IPS-18c (cell line): ENCODE measurements around the gene GARIN5A.
"Not testable (repeated sequence)": the region's sequence is repeated elsewhere in the genome, so short reads cannot be mapped to it uniquely, and the experiment has no call there.

Experiments used
- H3K4me3 ChIP-seq: 2 replicates; pipeline ENCODE4 v1.7.0; 2013; ENCODE audit warnings: low read depth, mild to moderate bottlenecking, low read length, moderate library complexity; ENCODE audit not compliant: insufficient read depth
- H3K9me3 ChIP-seq: one replicate; pipeline ENCODE4 v1.6.1; 2013; ENCODE audit warnings: mild to moderate bottlenecking, low read length, moderate library complexity; ENCODE audit not compliant: control insufficient read depth, insufficient read depth

Gene GARIN5A

GRCh38 chr19:50459638-50460037, 17.0 kb downstream of the GARIN5A start:
- no peaks in the 10 kb centered on the region for H3K9me3 ChIP-seq
- no peak overlapping the region for H3K4me3 ChIP-seq

GRCh38 chr19:50459067-50459456, 17.6 kb downstream of the GARIN5A start:
- H3K9me3 ChIP-seq, result no peaks in the 10 kb centered on the region
- no peak overlapping the region for H3K4me3 ChIP-seq

- H3K4me3 ChIP-seq, result no peak overlapping the region
Observed at GRCh38 chr19:50458396-50459066, 18.1 kb downstream of the GARIN5A start.

DNA sequence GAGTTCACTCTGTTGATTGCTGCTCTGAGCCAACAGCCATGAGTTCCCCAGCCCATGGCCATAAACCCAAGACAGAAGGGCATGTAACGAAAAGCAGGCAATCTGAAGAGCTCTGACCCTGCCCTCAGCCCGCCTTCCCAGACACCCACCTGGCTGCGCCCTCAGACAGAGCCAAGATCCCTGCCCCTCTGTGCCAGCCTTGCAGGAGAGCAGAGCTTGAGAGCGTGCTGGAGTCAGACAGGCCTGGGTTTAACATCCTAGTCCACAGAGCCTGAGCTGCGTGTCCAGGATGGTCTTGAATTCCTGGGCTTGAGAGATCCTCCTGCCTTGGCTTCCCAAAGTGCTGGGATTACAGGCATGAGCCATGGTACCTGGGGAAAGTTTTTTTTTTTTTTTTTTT, 19.3 kb downstream of the GARIN5A start:
- Histone ChIP-seq H3K9me3 (no peaks in the 10 kb centered on the region), H3K4me3 (no peak overlapping the region)

More at GRCh38 chr19:50458396-50459066, 18.1 kb downstream of the GARIN5A start:
- H3K9me3 ChIP-seq, result no peaks in the 10 kb centered on the region

DNA sequence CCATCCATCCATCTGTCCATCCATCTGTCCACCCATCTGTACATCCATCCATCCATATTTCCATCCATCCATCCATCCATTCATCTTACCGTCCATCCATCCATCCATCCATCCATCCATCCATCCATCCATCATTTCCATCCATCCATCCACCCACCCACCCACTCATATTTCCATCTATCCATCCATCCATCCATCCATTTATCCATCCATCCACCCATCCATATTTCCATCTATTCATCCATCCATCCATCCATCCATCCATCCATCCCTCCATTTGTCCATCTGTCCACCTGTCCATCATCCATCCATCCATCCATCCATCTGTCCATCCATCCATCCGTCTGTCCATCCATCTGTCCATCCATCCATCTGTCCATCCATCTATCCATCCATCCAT, 20.7 kb downstream of the GARIN5A start:
- Histone ChIP-seq H3K4me3 (no peak overlapping the region), H3K9me3 (no peaks in the 10 kb centered on the region)

- Histone ChIP-seq H3K4me3 (no peak overlapping the region), H3K9me3 (no peaks in the 10 kb centered on the region)
Observed at GRCh38 chr19:50453243-50453642, 23.4 kb downstream of the GARIN5A start.

GRCh38 chr19:50451223-50451534, 25.5 kb downstream of the GARIN5A start:
- peaks cover 2% of the 10 kb centered on the region for H3K9me3 ChIP-seq
- H3K4me3 ChIP-seq, result no peak overlapping the region

- Histone ChIP-seq H3K9me3 (peaks cover 2% of the 10 kb centered on the region), H3K4me3 (no peak overlapping the region)
Observed at GRCh38 chr19:50450369-50451222, 26.1 kb downstream of the GARIN5A start.

- H3K9me3 ChIP-seq, result peaks cover 2% of the 10 kb centered on the region
- H3K4me3 ChIP-seq, result no peak overlapping the region
Observed at GRCh38 chr19:50449236-50449899, 27.3 kb downstream of the GARIN5A start.

- H3K9me3 ChIP-seq, result peaks cover 2% of the 10 kb centered on the region
Observed at GRCh38 chr19:50447750-50448149, 28.9 kb downstream of the GARIN5A start.

DNA sequence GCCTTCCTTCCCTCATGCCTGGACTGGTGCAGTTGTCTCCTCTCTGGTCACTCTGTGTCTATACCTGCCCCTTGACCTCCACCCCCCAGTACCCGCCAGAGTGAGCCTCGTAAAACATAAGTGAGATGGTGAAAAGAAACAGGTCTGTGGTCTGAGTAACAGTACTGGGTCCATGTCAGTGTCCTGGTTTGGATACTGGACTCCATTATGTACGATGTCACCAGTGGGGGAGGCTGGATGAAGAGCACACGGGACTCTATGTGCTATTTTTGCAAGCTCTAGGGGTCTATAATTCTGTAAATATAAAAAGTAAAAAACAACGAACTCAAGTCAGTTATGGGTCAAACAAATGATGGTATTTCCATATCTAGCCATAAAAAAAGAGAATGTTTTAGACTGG, 29.6 kb downstream of the GARIN5A start:
- Histone ChIP-seq H3K9me3 (peaks cover 2% of the 10 kb centered on the region), H3K4me3 (no peak overlapping the region)

More at GRCh38 chr19:50447750-50448149, 28.9 kb downstream of the GARIN5A start:
- H3K4me3 ChIP-seq, result no peak overlapping the region

GRCh38 chr19:50444059-50444458, 32.6 kb downstream of the GARIN5A start:
- Histone ChIP-seq H3K9me3 (peaks cover 2% of the 10 kb centered on the region), H3K4me3 (no peak overlapping the region)

GRCh38 chr19:50439130-50439529, 37.5 kb downstream of the GARIN5A start:
- not testable (repeated sequence) for H3K9me3 ChIP-seq, H3K4me3 ChIP-seq

DNA sequence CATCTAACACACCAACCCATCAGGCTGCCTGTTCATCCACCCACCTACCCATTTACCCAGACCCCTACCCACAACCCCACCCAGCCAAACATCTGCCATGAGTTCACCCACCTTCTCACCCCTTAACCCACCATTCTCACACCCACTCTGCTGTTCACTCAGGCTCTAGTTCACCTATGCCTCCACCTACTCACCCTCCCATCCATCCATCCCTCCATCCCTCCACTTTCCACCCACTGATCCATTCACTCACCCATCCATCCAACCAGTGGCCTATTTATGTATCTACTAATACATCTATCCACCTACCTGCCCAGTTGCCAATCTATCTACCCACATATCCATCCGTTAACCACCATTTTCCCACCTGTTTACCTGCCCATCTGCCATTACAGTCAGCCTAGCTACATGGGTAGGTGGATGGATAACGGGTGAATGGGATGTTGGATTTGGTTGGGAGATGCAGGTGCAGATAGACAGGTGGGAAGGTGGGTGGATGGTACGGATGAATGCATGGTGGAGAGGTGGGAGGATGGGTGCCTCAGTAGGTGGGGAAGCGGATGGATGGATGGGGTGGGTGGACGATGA, 38.7 kb downstream of the GARIN5A start:
- Histone ChIP-seq H3K4me3 (no peak overlapping the region), H3K9me3 (no peaks in the 10 kb centered on the region)

- H3K4me3 ChIP-seq, result no peak overlapping the region
- no peaks in the 10 kb centered on the region for H3K9me3 ChIP-seq
Observed at GRCh38 chr19:50435627-50436026, 41.0 kb downstream of the GARIN5A start.

DNA sequence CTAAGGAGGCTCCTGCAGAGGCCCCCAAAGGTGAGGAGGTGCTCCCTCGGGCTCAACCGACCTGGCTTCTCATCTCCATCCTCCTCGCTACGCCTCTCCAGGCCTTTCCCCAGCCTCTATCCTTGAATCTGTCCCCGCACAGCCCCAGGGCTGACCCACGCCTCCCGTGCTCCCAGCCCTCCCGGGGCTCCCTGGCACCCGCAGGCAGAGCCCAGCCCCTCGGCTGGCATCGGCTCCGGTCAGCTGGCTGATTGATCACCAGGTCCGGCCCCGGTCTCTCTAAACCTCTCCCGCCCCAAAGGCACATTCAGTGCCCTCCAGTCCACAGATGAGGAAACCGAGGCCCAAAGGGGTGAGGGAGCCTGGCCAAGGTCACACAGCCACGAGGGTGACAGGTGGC, 41.4 kb downstream of the GARIN5A start:
- Histone ChIP-seq H3K9me3 (no peaks in the 10 kb centered on the region), H3K4me3 (no peak overlapping the region)

GRCh38 chr19:50434525-50434924, 42.1 kb downstream of the GARIN5A start:
- no peaks in the 10 kb centered on the region for H3K9me3 ChIP-seq
- no peak overlapping the region for H3K4me3 ChIP-seq
